CMK (cell line): Measurements from ENCODE around the gene PSMB10.
A peak's percentile ranks its signal among the peaks of the same experiment; 100 is the strongest.
"Not testable (repeated sequence)": the region's sequence is repeated elsewhere in the genome, so short reads cannot be mapped to it uniquely, and the experiment has no call there.

Experiments used
- DNase-seq: peaks from one replicate; pipeline ENCODE4 v3.0.0-alpha.2; 2010; ENCODE audit warnings: low read depth

Gene PSMB10

DNA sequence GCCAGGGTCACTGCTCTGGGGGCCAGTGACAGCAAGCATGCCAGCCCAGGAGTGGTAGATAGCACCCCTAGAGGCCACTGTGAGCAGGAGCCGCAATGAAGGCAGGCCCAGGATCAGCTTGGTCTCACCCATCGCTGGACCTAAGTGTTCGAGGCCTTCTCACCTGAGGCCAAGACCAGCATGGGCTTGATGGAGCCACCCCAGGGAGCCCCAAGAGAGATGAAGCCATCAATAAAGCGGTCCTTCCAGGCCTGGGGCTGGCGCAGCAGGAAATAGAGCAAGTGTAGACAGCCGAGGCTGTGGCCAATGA lies 5.5 kb upstream of the PSMB10 start:
- DNase-seq: no peak

DNA sequence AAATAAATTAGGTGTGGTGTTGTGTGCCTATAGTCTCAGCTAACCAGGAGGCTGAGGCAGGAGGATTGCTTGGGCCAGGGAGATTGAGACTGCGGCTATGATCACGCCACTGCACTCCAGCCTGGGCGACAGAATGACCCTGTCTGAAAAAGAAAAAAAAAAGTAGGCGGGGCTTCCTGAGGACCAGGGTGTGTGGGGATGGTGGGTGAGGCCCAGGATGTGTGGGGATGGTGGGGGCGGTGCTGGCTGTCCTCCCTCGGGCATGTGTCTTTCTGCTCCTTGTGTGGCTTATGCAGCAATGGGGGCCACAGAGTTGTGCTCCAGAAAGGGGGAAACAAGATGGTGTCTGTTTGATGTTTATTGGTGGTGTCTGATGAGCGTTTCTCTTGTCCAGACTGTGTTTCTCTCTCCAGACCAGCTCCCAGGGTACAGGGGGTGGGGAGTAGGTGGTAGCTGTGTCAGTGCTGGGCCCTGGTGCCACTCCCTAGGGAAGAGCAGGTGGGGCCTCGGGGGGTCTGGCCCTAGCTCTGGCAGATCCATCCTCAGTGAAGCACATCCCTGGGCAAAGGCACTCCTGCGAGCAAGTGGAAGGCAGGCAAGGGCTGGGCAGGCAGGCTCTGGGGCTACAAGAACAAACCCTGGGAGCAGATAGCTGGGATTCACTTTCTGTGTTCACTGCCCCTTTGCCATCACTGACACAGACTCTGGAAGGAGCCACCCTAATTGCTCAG lies 5.0 kb upstream of the PSMB10 start:
- no peak for DNase-seq

DNA sequence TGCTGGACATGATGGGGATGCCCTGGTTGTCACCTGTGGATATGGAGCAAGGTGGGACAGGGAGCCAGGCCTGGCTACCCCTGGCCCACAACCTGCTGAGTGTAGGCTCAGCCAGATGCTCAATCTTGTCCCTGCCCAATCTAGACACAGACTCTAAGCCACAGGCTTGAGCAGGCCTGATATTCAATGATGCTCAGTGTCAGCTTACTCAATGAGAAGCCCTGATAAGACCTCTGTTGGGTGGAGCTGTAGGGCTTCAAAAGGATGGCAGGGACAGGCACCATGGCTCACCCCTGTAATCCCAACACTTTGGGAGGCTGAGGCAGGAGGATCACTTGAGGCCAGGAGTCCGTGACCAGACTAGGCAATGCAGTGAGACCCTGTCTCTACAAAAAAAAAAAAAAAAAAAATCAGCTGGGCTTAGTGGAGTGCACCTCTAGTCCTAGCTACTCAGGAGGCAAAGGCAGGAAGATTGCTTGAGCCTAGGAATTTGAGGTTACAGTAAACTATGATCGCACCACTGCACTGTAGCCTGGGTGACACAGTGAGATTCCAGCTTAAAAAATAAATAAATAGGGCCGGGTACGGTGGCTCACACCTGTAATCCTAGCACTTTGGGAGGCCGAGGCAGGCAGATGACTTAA lies 3.9 kb upstream of the PSMB10 start:
- DNase-seq: no peak

DNA sequence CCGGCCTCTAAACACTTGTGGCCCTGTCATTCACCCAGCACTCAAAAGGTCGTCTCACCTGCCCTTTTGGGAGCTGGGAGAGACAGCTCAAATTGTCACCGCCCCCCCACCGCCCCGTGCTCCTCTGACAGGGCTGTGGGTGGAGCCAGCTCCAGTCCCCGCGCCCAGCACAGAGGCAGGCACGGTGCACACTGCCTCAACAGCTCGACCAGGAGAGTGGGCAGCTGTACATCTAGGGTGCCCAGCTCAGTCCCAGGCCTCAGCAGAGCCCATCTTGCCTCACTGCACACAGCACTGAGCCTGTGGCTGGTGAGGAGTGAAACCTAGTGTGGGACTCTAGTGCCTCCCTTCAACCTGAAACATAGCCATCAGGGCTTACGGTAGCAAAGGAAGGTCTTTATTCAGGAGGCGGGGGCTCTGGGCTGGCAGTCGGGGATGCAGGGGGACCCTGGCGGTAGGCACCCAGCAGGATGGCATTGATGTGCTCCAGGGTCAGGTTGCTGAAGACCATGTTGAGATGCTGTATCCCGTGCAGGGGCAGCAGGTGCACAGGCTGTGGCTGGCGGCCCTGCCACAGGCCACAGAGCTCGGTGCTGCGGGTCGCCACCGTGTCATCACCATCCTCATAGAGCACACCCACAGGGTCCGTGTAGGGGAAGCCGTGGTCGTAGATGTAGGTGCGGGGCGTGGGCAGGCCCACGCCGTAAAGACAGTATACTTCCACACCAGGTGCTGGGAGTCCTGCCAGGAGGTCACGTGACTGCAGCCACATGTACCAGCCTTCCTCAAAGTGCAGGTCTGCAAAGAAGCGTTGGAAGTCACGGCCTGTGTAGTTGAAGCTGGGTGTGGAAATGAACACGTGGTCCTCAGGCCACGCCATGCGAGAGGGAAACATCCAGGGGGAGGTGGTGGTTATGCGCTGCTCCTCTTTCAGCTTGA lies 3.1 kb upstream of the PSMB10 start:
- DNase-seq: no peak

DNA sequence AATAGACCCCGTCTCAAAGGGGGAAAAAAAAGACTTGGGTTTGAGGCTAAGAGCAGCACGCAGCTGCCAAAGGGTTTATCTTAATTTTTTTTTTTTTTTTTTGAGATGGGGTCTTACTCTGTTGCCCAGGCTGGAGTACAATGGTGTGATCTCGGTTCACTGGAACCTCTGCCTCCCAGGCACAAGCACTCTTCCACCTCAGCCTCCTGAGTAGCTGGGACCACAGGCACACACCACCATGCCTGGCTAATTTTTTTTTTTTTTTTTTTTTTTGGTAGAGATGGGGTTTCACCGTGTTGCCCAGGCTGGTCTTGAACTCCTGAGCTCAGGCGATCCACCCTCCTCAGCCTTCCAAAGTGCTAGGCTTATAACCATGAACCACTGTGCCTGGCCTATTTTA lies 1.1 kb upstream of the PSMB10 start:
- DNase-seq: not testable (repeated sequence)

DNA sequence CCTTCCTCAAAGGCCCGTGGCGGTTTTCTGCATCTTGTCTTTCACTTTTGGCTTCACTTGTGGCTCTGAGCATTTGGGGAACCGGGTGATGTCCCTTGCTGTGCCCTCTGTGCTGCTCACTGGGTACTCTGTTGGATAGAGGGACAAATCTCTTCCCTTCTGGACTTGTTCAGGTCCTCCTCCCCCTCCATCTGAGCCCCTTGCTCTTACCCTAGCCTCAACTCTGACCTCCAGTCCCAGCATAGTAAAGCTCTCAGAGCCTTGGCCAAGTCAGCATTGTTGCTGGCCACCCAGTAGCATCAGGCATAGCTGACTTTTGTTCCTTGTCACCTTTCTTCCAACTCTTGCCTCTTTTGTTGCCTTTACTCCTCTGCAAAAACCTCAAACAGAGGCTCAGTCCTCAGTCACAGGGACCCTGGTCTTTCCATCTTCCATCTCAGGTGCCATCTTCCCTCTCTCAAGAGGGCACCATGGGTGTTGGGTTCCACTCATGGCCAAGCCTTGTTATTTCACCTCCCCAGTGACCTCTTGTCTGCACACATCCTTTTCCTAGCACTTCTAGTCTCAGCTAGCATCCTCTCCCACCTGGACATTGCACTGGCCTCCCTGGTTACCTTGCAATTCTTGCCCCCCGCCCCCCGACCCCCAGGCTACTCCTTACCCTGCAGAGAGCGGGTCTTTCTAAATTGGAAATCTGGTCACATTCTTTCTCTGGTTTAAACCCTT lies 393 bp upstream of the PSMB10 start:
- no peak for DNase-seq

DNA sequence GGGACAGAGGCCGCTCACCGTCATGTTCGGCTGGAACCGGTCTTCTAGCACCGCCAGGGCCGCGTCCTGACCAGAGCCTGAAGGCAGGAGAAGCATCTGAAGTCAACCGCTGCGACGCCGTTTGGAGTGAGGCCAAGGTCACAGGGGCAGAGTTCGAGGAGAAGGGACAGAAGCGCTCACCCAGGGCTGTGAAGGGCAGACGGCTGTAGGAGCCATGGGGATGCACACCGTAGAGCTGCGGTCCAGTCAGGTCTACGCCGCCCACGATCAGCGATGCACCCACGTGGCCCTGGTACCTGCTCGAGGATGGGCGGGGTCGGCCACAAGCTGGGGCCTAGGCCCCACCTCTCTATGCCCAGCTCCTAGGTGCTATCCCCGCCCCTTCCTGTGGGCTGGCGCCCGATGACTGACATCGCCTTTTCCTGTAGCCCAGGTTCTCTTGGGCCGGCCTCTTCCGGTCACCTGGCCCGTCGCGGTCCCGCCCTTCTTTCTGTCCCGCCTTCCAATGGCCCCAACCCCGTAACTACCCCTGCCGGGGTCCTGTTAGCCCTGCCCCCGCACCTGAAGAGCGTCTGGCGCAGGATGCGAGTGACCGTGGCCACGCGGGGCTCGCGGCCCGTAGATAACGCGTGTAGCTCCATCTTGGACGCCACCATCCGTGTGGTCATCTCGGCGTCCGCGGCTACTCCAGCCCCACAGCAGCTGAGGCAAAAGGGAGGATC lies 1.1 kb downstream of the PSMB10 start:
- peak; percentile 93 for DNase-seq

DNA sequence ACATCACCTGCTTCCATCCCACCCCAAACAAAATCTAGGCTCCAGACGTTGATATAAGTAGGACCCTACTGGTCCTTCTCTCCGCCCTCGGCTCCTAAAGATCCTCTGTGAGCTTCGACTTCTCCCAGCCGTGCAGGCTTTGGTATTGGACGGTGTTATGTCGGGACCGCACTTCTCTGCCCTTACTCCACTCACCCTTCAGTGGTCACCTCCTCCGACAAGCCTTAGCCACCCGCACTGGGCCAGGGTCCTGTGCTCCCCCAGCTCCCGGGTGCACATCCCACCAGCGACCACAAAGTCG lies 1.6 kb downstream of the PSMB10 start:
- DNase-seq: no peak

DNA sequence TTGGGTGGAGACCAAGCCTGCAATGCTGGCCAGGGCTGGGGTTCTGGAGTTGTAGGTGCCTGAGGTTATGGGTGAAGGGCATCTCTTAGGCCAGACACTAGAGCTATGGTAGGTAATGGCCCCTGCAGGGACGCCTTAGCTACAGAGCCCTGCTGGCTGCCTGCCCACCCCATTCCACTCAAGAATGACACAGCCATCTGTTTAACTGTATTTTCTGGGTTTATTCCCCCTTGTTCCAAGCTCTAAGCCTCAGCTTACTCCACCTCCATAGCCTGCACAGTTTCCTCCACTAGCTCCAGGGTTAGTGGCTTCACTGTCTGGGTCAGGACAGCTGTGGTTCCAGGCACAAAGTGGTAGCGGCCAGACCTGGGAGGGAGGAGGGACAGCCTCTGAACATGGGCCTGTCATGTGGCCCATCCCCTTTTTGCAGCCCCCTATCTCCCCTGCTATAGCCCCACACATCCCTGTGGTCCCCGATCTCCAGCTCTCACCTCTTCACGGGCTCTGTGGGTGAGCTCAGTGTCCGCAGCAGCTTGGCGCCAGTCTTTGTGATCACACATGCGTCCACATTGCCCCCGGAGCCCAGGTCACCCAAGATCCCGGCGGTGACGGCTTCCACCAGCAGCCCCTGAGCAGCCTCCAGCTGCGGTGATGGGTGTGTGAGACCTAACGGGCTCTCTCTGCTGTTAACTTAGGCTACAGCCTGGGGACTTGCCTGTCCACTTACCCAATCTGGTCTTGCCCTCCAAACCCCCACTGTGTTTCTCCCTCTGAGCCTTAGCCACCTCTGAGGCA lies 2.1 kb downstream of the PSMB10 start:
- no peak for DNase-seq

DNA sequence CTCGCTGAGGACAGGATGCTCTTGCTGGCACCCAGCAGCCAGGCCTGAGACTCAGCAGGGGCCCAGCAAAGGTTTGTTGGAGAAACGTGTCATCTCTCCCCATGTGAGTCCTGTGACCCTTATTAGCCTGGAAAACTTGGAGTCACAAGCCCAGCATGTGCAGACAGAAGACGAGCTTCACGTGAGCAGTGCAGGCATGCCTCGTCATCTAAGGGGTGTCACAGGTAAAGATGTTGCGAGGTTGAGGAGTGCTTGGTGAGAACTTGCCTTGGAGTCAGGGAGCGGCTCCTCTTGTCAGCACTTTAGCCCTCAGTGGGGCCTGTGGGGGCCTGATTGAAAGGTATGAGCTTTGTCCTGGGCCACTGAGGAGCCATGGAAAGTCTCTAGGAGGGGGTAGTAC lies 2.8 kb downstream of the PSMB10 start:
- DNase-seq: no peak

DNA sequence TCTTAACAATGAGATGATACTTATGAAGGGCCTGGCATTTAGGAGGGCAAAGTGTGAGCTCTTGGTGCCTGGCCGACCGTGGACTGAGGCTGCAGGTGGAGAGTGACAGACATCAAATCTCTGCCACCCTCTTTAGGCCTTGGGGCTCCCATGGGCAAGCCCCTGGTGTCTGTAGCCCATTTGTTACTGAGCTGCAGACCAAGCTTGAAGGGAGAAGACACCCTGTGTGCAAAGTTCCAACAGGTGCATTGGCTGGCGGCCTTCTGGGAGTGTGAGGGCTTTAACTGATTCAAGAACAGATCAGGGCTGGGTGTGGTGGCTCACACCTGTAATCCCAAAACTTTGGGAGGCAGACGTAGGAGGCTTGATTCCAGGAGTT lies 4.2 kb downstream of the PSMB10 start:
- DNase-seq: no peak

DNA sequence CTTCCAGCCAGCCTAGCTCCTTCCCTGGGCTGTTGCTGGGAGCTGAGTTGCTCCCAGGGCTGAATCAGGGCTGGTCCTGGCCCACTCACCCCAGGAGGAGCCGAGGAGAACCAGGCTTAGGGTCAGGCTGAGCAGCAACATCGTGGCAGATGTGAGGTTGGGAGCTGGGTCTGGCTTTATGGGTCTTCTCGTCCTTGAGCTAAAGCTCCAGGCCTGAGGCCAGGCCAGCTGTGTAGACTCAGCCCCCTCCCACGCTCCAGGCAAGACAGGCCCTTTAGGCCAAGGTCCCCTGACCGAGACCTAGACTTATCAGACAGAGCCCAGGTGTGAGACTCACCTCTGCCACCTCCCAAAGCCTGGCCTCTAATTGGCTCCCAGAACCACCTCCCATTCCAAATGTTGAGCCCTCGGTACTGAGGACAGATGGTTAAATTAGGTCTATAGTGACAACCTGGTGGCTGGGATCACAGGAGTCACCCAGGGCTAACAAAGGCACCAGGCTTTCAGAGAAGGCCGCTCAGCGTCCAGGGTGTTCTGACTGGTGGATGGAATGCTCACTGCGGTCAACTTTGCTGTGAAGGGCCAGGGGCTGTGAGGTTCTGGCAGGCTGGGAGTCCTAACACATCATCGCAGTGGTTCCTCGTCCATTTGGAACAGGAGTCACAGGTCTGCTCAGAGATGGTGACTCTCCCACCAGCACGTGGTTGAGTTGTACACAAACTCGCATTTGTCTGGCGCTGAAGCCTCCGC lies 4.8 kb downstream of the PSMB10 start, which contains the start of gene CTRL:
TSS of gene CTRL (minus strand) at position 151 of the 750 bp plus-strand sequence. CDS start at position 141, 10 bp downstream.
- no peak for DNase-seq

DNA sequence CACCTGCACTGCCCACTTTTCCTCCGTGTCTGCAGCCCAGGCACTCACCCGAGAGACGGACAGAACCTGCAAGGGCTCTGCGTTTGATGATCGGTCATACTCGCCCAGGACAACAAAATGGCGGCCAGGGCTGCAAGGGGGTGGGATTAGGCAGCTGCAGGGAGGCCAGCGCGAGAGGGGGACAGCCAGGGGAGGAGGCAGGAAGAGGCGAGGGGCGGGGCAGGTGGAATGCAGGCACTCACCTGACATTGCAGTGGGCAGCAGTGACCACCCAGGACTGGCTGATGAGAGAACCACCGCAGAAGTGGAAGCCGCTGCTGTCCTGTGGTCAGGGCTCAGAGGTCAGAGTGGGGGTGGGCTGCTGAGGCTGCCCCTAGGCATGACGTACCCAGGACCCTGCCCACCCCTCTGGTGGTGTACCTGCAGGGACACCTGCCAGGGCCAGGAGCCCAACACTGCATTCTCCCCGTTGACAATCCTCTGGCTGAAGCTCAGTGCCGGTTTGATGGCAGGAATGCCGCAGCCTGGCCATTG lies 5.9 kb downstream of the PSMB10 start:
- DNase-seq: no peak

DNA sequence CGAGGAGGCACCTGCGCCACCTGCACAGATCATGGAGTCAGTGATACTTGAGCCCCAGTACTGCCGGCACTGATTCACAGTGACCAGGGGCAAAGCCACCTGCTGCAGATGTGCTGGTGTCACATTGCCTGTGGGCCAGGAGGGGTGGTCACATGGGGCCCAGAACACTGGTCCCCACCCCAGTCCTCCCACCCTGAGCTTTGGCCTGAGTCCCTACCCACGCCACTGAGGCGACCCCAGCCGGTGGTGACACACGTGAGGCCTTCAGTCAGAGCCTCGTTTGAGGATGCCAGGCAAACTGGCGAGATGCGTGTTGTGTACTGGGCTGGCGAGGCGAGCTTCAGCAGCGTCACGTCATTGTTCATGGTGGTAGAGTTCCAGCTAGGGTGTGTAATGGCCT lies 6.5 kb downstream of the PSMB10 start:
- no peak for DNase-seq

DNA sequence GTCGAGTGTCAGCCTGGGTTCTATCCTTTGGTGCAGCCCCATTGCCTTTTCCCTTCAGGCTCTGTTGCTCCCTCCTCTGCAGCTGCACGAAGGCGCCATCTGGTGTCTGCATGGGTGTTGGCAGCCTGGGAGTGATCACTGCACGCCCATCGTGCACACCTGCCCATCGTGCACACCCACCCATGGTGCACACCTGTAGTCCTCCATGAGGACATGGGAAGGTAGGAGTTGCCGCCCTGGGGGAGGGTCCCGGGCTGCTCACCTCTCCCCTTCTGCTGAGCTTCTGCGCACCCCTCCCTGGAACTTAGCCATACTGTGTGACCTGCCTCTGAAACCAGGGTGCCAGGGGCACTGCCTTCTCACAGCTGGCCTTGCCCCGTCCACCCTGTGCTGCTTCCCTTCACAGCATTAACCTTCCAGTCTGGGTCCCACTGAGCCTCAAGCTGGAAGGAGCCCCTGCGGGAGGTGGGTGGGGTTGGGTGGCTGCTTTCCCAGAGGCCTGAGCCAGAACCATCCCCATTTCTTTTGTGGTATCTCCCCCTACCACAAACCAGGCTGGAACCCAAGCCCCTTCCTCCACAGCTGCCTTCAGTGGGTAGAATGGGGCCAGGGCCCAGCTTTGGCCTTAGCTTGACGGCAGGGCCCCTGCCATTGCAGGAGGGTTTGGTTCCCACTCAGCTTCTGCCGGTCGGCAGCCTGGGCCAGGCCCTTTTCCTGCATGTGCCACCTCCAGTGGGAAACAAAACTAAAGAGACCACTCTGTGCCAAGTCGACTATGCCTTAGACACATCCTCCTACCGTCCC lies 7.9 kb downstream of the PSMB10 start:
- DNase-seq: no peak

DNA sequence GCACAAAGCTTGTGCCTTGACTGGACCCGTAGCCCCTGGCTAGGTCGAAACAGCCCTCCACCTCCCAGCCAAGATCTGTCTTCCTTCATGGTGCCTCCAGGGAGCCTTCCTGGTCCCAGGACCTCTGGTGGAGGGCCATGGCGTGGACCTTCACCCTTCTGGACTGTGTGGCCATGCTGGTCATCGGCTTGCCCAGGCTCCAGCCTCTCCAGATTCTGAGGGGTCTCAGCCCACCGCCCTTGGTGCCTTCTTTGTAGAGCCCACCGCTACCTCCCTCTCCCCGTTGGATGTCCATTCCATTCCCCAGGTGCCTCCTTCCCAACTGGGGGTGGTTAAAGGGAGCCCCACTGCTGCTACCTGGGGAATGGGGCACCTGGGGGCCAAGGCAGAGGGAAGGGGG lies 8.5 kb downstream of the PSMB10 start:
- DNase-seq: no peak

DNA sequence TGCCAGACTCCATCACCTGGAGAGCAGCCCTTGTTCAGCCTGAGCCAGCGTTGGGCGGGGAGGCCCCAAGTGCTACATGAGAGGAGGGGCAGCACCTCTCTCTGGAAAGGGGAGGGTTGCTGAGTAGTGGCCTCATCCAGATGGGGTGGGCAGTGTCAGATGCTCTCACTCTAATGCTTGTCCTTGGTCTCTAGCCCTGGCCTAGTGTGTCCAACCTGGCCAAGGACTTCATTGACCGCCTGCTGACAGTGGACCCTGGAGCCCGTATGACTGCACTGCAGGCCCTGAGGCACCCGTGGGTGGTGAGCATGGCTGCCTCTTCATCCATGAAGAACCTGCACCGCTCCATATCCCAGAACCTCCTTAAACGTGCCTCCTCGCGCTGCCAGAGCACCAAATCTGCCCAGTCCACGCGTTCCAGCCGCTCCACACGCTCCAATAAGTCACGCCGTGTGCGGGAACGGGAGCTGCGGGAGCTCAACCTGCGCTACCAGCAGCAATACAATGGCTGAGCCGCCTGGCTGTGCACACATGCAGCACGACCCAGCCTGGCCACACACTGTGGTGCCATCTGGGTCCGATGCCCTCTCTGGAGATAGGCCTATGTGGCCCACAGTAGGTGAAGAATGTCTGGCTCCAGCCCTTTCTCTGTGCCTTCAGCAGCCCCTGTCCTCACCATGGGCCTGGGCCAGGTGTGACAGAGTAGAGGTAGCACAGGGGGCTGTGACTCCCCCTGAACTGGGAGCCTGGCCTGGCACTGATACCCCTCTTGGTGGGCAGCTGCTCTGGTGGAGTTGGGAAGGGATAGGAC lies 9.3 kb downstream of the PSMB10 start:
- no peak for DNase-seq

DNA sequence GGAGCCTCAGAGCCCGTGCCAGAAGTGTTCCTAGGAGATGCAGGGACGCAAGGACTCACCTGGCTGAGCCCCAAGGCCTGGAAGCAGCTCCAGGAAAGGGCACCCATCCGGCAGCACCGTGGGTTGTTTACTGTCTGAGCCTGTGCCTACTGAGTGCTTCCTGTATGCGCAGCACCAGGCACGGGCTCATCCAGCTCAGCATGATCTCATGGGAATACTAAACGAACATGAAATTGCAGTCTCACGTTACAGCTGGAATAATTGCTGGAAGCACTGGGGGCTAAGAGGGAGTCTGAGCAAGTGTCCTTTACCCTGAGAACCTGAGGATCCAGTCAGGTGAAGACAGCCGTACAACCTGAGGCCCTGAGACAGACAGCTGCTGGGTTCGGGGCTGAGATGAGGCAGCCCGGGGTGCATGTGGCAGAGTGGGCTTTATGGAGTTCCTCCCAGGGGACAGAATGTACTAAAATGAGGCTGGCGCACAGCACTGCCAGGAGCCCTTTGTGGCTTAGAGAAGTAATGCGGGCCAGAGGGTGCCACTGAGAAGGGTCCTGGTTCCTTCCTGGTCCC lies 10.4 kb downstream of the PSMB10 start:
- DNase-seq: no peak
